ENCODE measurements around the gene REX1BD. TPM values are rescaled to one million over a fixed set of nuclear protein-coding genes. Genes with fewer than 3 reads are reported as not detected.
A peak's percentile ranks its signal among the peaks of the same experiment; 100 is the strongest.

REX1BD gene
- total RNA-seq, 1 donor from 2014 or later, result 76.6 TPM

- no peak for DNase-seq
- no peak overlapping the region for H3K27ac ChIP-seq (replicated peaks)
- intact Hi-C loops (cut with micrococcal nuclease), result no loop called here
- no peaks in the 10 kb centered on the region for H3K9me3 ChIP-seq (replicated peaks)
- peaks cover 33% of the 10 kb centered on the region for H3K4me1 ChIP-seq
- no peak overlapping the region for H3K4me3 ChIP-seq
- no peak for TF ChIP-seq CTCF (IDR thresholded peaks at IDR 0.05; ENCODE audit: borderline replicate concordance)
- H3K36me3 ChIP-seq, result no peaks in the 10 kb centered on the region
- H3K27me3 ChIP-seq (ENCODE audit: low read depth), result peaks cover 7% of the 10 kb centered on the region
These were observed 44.7 kb downstream of the REX1BD start for GRCh38 chr19:18633321-18633720.

DNA sequence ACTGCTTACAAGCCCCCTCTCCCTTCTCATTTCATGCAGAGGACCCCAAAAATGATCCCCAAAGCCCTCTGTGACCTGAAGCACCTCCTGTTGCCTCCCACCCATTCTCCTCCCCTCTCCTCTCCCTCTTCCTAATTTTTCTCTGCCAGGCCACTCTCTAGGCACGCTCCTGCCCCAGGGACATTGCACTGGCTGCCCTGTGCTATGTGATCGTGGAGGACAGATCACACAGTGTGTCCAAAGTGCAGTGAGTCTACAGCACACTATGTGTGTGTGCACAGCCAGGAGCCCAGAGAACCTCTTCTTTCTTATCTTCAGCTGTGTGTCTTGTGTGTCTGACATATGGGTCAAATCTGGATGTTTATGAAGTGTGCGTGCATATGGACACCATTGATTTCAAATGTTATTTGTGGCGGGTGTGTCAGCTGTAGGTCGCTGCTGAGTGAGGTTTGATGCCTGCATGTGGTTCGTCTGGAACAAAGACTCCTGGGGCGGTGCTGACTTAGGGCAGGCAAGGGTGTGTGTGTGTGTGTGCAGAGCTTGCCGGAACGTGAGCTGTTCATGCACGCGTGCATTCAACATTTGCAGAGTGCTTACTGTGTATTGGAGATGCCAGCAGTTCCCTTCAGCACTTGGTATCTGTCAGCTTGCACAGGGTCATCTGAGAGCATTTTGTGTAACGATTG lies 46.2 kb downstream of the REX1BD start:
- no peak for TF ChIP-seq CTCF (IDR thresholded peaks at IDR 0.05; ENCODE audit: borderline replicate concordance)
- peaks cover 30% of the 10 kb centered on the region for H3K4me1 ChIP-seq
- DNase-seq, result no peak
- H3K27me3 ChIP-seq (ENCODE audit: low read depth), result peaks cover 5% of the 10 kb centered on the region
- no peak overlapping the region for H3K4me3 ChIP-seq
- intact Hi-C loops (cut with micrococcal nuclease), result no loop called here
- no peak overlapping the region for H3K27ac ChIP-seq (replicated peaks)
- H3K9me3 ChIP-seq (replicated peaks), result no peaks in the 10 kb centered on the region
- H3K36me3 ChIP-seq, result no peaks in the 10 kb centered on the region

- peak overlapping the region; percentile 87 for H3K4me3 ChIP-seq
- intact Hi-C loops (cut with micrococcal nuclease), result no loop called here
These were observed 47.2 kb downstream of the REX1BD start for GRCh38 chr19:18635831-18636182.

DNA sequence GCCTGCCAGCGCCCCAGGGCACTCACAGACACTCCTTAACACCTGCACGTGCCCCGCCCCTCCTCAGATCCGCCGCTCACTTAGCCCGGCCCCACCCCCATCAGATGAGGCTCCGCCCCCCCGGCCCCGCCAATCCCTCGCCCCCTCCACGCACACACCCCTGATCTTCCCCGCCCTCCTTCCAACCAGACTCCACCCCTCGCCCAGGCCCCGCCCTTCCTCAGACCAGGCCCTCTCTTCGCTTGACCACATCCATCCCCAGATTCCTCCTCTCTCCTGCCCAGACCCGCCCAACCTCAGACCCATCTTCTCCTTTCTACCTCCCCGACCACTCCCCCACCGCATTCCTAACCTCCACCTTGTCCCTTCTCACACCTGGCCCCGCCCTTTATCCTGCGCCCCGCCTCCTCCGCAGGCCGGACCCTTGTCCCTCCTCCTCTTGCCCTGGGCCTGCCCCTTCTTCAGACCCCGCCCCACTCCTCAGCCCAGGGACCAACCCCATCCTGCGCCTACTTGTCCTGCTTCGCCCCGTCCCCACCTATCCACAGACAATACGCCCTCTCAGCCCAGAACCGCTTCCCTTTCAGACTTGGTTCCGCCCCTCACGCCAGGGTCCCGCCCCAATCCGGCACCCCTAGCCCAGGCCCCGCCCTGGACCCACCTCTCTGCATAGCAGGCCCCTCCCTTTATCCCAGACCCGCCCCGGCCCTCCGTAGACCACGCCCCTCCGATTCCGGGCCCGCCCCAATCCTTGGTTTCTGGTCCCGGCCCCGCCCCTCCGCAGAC lies 47.8 kb downstream of the REX1BD start:
- peak overlapping the region; percentile 87 for H3K4me3 ChIP-seq
- H3K4me1 ChIP-seq, result peaks cover 30% of the 10 kb centered on the region
- H3K36me3 ChIP-seq, result no peaks in the 10 kb centered on the region
- peak; percentile 98 for DNase-seq
- no peaks in the 10 kb centered on the region for H3K9me3 ChIP-seq (replicated peaks)
- no peaks in the 10 kb centered on the region for H3K27me3 ChIP-seq (ENCODE audit: low read depth)
- peak overlapping the region; percentile 89 for H3K27ac ChIP-seq (replicated peaks)
- TF ChIP-seq CTCF (IDR thresholded peaks at IDR 0.05; ENCODE audit: borderline replicate concordance), result no peak
- intact Hi-C loops (cut with micrococcal nuclease), result no loop called here

More at GRCh38 chr19:18635831-18636182, 47.2 kb downstream of the REX1BD start:
- Histone ChIP-seq H3K4me1 (peaks cover 30% of the 10 kb centered on the region), H3K27ac (replicated peaks) (peak overlapping the region; percentile 89), H3K36me3 (no peaks in the 10 kb centered on the region), H3K9me3 (replicated peaks) (no peaks in the 10 kb centered on the region), H3K27me3 (ENCODE audit: low read depth) (peaks cover 5% of the 10 kb centered on the region)
- TF ChIP-seq CTCF (IDR thresholded peaks at IDR 0.05; ENCODE audit: borderline replicate concordance), result no peak
- no peak for DNase-seq

DNA sequence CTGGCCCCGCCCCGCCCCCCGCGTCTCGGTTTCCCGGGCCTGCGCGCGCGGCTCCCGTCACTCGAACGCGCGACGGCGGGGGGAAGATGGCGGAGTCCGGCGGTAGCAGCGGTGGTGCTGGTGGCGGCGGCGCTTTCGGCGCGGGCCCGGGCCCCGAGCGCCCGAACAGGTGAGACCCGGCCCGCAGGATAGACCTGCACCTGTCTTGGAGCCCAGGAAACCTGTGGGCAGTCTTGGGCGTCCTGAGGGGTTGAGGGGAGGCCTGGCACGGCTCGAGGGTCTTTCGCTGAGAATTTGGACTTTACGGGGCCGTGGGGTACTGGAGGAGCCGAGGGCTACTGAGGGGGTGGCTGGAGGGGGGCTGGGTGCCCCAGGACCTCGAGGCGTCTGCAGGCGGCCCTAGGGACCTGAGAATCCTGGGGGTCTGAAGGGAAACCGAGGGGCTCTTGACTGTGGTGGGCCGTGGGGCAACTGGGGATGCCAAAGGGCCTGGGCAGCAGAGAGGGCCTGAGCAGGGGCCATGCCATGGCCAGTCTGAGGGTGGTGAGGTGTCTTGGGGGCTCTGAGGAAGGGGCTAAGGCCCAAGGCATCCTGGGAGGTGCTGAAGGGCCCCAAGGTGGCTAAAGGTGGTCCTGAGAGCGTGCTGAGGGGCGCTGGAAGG lies 48.5 kb downstream of the REX1BD start, which contains the start of gene KLHL26:
KLHL26 (plus strand) TSS at position 60 of the 661 bp plus-strand sequence; CDS start at position 87, 27 bp downstream.
- intact Hi-C loops (cut with micrococcal nuclease), result no loop called here
- no peak for DNase-seq

More for the DNA sequence above, 48.5 kb downstream of the REX1BD start, which contains the start of gene KLHL26:
- TF ChIP-seq CTCF (IDR thresholded peaks at IDR 0.05; ENCODE audit: borderline replicate concordance), result no peak
- H3K27me3 ChIP-seq (ENCODE audit: low read depth), result no peaks in the 10 kb centered on the region
- H3K9me3 ChIP-seq (replicated peaks), result no peaks in the 10 kb centered on the region
- H3K4me3 ChIP-seq, result peak within 1 kb of the TSS; percentile 87
- peak within 1 kb of the TSS; percentile 89 for H3K27ac ChIP-seq (replicated peaks)
- no peaks in the 10 kb centered on the region for H3K36me3 ChIP-seq
- peaks cover 30% of the 10 kb centered on the region for H3K4me1 ChIP-seq

Measured in left ventricle myocardium inferior (tissue), 1 donor.